ENCODE measurements around the gene FLII. TPM values are rescaled to one million over a fixed set of nuclear protein-coding genes. Genes with fewer than 3 reads are reported as not detected.

The FLII gene
- total and polyA plus RNA-seq, 5 donors from 2014 or later: 123 to 344 (median 131) TPM

DNA sequence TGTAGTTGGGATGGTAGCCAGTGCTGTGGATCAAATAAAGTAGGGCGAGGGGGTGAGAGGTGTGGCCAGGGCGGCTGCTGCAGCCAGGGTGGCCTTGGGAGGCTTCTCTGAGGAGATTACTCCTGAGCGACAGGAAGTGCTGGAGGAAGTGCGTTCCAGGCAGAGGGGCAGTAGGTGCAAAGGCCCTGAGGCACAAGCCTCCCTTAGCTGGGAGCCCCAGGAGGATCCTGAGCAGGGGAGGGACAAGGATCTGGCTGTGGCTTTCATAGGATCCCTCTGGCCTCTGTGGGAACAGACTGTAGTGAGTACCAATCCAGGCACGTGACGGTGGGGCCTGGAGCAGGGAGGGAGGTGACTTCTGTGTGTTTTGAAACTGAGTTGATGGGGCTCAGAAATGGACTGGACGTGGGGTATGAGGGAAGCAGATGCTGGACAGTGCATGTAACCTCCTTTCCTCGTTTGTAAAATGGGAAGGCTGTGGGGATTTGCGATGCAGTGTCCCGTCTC, 30.3 kb downstream of the FLII start:
- H3K9me3 ChIP-seq (ENCODE audit: control insufficient read depth in 2 of 2, low read length in 2 of 2): no peaks in the 10 kb centered on the region
- Mint-ChIP-seq H3K27me3 (no peaks in the 10 kb centered on the region), H3K9me3 (peaks cover 0 to 2% (median 0%) of the 10 kb centered on the region in 7 donors), H3K27ac (peak overlapping the region in 1 of 3 donors; percentile 33), H3K4me1 (peaks cover 0 to 42% (median 16%) of the 10 kb centered on the region in 4 donors), H3K36me3 (no peaks in the 10 kb centered on the region), H3K4me3 (peak overlapping the region in 2 of 4 donors; percentile 27 to 65)
- no peak for ATAC-seq (ENCODE audit: low read depth in 2 of 2)
- no peak overlapping the region for H3K27ac ChIP-seq (ENCODE audit: insufficient read depth, low read length, poor library complexity, severe bottlenecking)
- peaks cover 18% of the 10 kb centered on the region for H3K4me1 ChIP-seq (ENCODE audit: control insufficient read depth, insufficient read depth, low read length, poor library complexity, severe bottlenecking)
- no peak for DNase-seq
- peaks cover 7% of the 10 kb centered on the region for H3K36me3 ChIP-seq (ENCODE audit: control insufficient read depth, insufficient read depth, low read length)
- no peaks in the 10 kb centered on the region for H3K27me3 ChIP-seq (ENCODE audit: control insufficient read depth, insufficient read depth, low read length)
- H3K4me3 ChIP-seq (ENCODE audit: low read depth, low read length): no peak overlapping the region

GRCh38 chr17:18227635-18228034, 30.9 kb downstream of the FLII start:
- H3K9me3 ChIP-seq (ENCODE audit: control insufficient read depth in 2 of 2, low read length in 2 of 2): no peaks in the 10 kb centered on the region
- peak overlapping the region in 1 of 3 donors; percentile 53 for H3K27ac Mint-ChIP-seq
- H3K27me3 Mint-ChIP-seq: no peaks in the 10 kb centered on the region
- no peaks in the 10 kb centered on the region for H3K27me3 ChIP-seq (ENCODE audit: control insufficient read depth, insufficient read depth, low read length)
- H3K4me1 Mint-ChIP-seq: peaks cover 0 to 42% (median 16%) of the 10 kb centered on the region in 4 donors
- H3K4me1 ChIP-seq (ENCODE audit: control insufficient read depth, insufficient read depth, low read length, poor library complexity, severe bottlenecking): peaks cover 18% of the 10 kb centered on the region
- peaks cover 0 to 2% (median 0%) of the 10 kb centered on the region in 7 donors for H3K9me3 Mint-ChIP-seq
- no peak overlapping the region for H3K27ac ChIP-seq (ENCODE audit: insufficient read depth, low read length, poor library complexity, severe bottlenecking)
- H3K4me3 Mint-ChIP-seq: peak overlapping the region in 3 of 4 donors; percentile 44 to 65 (median 53)
- H3K4me3 ChIP-seq (ENCODE audit: low read depth, low read length): no peak overlapping the region
- DNase-seq (no peak), ATAC-seq (ENCODE audit: low read depth in 2 of 2) (no peak)
- H3K36me3 ChIP-seq (ENCODE audit: control insufficient read depth, insufficient read depth, low read length): peaks cover 7% of the 10 kb centered on the region
- H3K36me3 Mint-ChIP-seq: no peaks in the 10 kb centered on the region

DNA sequence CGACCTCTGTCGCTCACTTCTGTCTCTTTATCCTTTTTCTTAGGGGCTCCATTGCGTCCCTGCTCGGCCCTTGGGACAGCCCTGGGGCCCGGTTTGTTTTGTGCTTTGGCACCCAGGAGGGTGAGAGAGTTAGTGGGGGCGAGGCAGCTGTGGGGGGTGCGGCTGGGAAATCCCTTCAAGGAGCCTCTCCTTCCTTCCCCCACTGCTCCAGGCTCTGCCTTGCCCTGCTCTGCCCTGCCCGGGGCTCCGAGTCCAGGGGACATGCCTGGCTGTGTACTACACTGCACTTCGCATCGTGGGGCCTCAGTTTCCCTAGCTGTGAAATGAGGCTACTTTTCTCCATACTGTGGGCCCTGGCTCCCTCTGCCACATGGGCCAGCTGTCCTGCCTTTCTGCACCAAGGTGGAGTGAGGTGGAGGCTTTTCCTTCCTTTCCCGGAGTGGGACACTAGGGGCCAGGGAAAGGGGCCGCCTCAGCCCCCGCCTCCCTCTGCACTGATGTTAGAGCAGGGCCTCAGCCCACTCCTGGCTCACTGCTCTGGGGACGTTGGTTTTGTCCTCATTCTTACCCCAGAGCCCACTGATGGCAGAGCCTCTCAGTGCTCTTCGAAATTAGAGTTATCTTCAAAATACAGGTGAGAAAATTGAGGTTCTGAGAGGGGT, 32.1 kb downstream of the FLII start:
- Mint-ChIP-seq H3K4me3 (peak overlapping the region; percentile 84 to 98 (median 94)), H3K27ac (peak overlapping the region; percentile 74 to 98 (median 96)), H3K27me3 (no peaks in the 10 kb centered on the region), H3K36me3 (no peaks in the 10 kb centered on the region), H3K4me1 (peaks cover 0 to 42% (median 16%) of the 10 kb centered on the region in 4 donors), H3K9me3 (peaks cover 0 to 2% (median 0%) of the 10 kb centered on the region in 7 donors)
- no peak for DNase-seq
- no peaks in the 10 kb centered on the region for H3K27me3 ChIP-seq (ENCODE audit: control insufficient read depth, insufficient read depth, low read length)
- H3K9me3 ChIP-seq (ENCODE audit: control insufficient read depth in 2 of 2, low read length in 2 of 2): no peaks in the 10 kb centered on the region
- no peak overlapping the region for H3K27ac ChIP-seq (ENCODE audit: insufficient read depth, low read length, poor library complexity, severe bottlenecking)
- H3K36me3 ChIP-seq (ENCODE audit: control insufficient read depth, insufficient read depth, low read length): no peaks in the 10 kb centered on the region
- no peak for ATAC-seq (ENCODE audit: low read depth in 2 of 2)
- H3K4me1 ChIP-seq (ENCODE audit: control insufficient read depth, insufficient read depth, low read length, poor library complexity, severe bottlenecking): peaks cover 18% of the 10 kb centered on the region
- H3K4me3 ChIP-seq (ENCODE audit: low read depth, low read length): peak overlapping the region; percentile 82

- Mint-ChIP-seq H3K36me3 (no peaks in the 10 kb centered on the region), H3K27me3 (no peaks in the 10 kb centered on the region), H3K4me1 (peaks cover 0 to 42% (median 16%) of the 10 kb centered on the region in 4 donors), H3K27ac (peak overlapping the region in 2 of 3 donors; percentile 96 to 98), H3K9me3 (peaks cover 0 to 2% (median 0%) of the 10 kb centered on the region in 7 donors), H3K4me3 (peak overlapping the region; percentile 84 to 98 (median 94))
- peaks cover 18% of the 10 kb centered on the region for H3K4me1 ChIP-seq (ENCODE audit: control insufficient read depth, insufficient read depth, low read length, poor library complexity, severe bottlenecking)
- no peak overlapping the region for H3K27ac ChIP-seq (ENCODE audit: insufficient read depth, low read length, poor library complexity, severe bottlenecking)
- ATAC-seq (ENCODE audit: low read depth in 2 of 2) (no peak), DNase-seq (peak in 2 of 3 donors; percentile 9 to 18)
- no peaks in the 10 kb centered on the region for H3K27me3 ChIP-seq (ENCODE audit: control insufficient read depth, insufficient read depth, low read length)
- peak overlapping the region; percentile 82 for H3K4me3 ChIP-seq (ENCODE audit: low read depth, low read length)
- no peaks in the 10 kb centered on the region for H3K9me3 ChIP-seq (ENCODE audit: control insufficient read depth in 2 of 2, low read length in 2 of 2)
- no peaks in the 10 kb centered on the region for H3K36me3 ChIP-seq (ENCODE audit: control insufficient read depth, insufficient read depth, low read length)
Observed at GRCh38 chr17:18225642-18226283, 32.8 kb downstream of the FLII start.

DNA sequence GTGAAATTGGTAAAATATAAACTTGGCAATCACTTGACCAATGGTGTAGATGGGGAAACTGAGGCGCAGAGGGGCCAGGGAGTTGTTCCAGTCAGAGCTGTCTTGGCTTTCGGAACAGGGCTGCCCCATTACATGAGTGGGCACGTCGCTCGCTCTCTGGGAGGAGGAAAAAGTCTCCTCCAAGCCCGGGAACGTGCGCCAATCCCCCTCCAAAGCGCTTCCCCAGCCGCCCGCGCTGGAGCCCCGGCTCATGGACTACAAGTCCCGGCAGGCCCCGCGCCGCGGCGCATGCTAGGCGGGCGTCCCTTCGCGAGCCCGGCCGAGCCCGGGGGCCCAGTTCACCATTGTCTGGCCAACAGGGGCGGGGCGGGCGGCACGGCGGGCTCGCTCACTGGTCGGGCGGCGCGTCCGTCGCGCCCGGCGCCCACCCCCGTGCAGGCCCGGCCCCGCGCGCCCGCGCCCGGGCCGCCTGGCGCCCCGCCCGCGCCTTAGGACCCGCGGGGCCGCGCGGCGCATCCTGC, 33.4 kb downstream of the FLII start, which contains the start of gene LLGL1:
TSS of gene LLGL1 (plus strand) at position 515 of the 521 bp plus-strand sequence. CDS start 48 bp downstream, outside the sequence.
- H3K4me1 Mint-ChIP-seq: peaks cover 0 to 42% (median 16%) of the 10 kb centered on the region in 4 donors

GRCh38 chr17:18224387-18225120, 34.0 kb downstream of the FLII start:
- Histone ChIP-seq H3K36me3 (ENCODE audit: control insufficient read depth, insufficient read depth, low read length) (no peaks in the 10 kb centered on the region), H3K4me3 (ENCODE audit: low read depth, low read length) (no peak overlapping the region), H3K9me3 (ENCODE audit: control insufficient read depth in 2 of 2, low read length in 2 of 2) (no peaks in the 10 kb centered on the region), H3K4me1 (ENCODE audit: control insufficient read depth, insufficient read depth, low read length, poor library complexity, severe bottlenecking) (peaks cover 18% of the 10 kb centered on the region), H3K27me3 (ENCODE audit: control insufficient read depth, insufficient read depth, low read length) (no peaks in the 10 kb centered on the region), H3K27ac (ENCODE audit: insufficient read depth, low read length, poor library complexity, severe bottlenecking) (no peak overlapping the region)
- DNase-seq (no peak), ATAC-seq (ENCODE audit: low read depth in 2 of 2) (no peak)
- Mint-ChIP-seq H3K4me1 (peaks cover 0 to 39% (median 16%) of the 10 kb centered on the region in 4 donors), H3K36me3 (no peaks in the 10 kb centered on the region), H3K4me3 (peak overlapping the region in 3 of 4 donors; percentile 73 to 84 (median 82)), H3K27me3 (no peaks in the 10 kb centered on the region), H3K9me3 (peaks cover 0 to 2% (median 0%) of the 10 kb centered on the region in 7 donors), H3K27ac (no peak overlapping the region)

More for the DNA sequence above, 33.4 kb downstream of the FLII start, which contains the start of gene LLGL1:
- peak within 1 kb of the TSS; percentile 82 for H3K4me3 ChIP-seq (ENCODE audit: low read depth, low read length)
- peaks cover 18% of the 10 kb centered on the region for H3K4me1 ChIP-seq (ENCODE audit: control insufficient read depth, insufficient read depth, low read length, poor library complexity, severe bottlenecking)
- ATAC-seq (ENCODE audit: low read depth in 2 of 2) (peak; percentile 97 to 99), DNase-seq (peak; percentile 93 to 97 (median 95))
- Mint-ChIP-seq H3K4me3 (peak within 1 kb of the TSS; percentile 84 to 98 (median 94)), H3K36me3 (no peaks in the 10 kb centered on the region), H3K9me3 (peaks cover 0 to 2% (median 0%) of the 10 kb centered on the region in 7 donors), H3K27ac (peak within 1 kb of the TSS; percentile 14 to 98 (median 96)), H3K27me3 (no peaks in the 10 kb centered on the region)
- no peaks in the 10 kb centered on the region for H3K36me3 ChIP-seq (ENCODE audit: control insufficient read depth, insufficient read depth, low read length)
- no peak within 1 kb of the TSS for H3K27ac ChIP-seq (ENCODE audit: insufficient read depth, low read length, poor library complexity, severe bottlenecking)
- H3K9me3 ChIP-seq (ENCODE audit: control insufficient read depth in 2 of 2, low read length in 2 of 2): no peaks in the 10 kb centered on the region
- no peaks in the 10 kb centered on the region for H3K27me3 ChIP-seq (ENCODE audit: control insufficient read depth, insufficient read depth, low read length)

DNA sequence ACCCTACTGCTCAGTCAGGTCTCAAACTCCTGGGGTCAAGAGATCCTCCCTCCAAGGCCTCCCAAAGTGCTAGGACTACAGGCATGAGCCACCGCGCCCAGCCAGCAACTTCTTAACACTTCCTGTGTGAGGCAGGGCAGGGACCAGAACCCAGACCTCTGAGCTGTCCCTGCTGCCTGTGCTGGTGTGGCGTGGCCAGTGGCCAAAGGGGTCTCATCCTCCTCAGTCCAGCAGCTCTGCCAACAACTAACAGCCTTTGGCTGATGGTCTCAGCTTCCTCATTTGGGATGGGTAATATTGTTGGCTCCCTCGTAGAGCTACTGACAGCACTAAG, 34.5 kb downstream of the FLII start:
- peak overlapping the region in 1 of 4 donors; percentile 63 for H3K4me3 Mint-ChIP-seq
- H3K27ac Mint-ChIP-seq: no peak overlapping the region
- H3K27me3 Mint-ChIP-seq: no peaks in the 10 kb centered on the region
- Histone ChIP-seq H3K27me3 (ENCODE audit: control insufficient read depth, insufficient read depth, low read length) (no peaks in the 10 kb centered on the region), H3K9me3 (ENCODE audit: control insufficient read depth in 2 of 2, low read length in 2 of 2) (no peaks in the 10 kb centered on the region), H3K4me3 (ENCODE audit: low read depth, low read length) (no peak overlapping the region), H3K4me1 (ENCODE audit: control insufficient read depth, insufficient read depth, low read length, poor library complexity, severe bottlenecking) (peaks cover 18% of the 10 kb centered on the region), H3K36me3 (ENCODE audit: control insufficient read depth, insufficient read depth, low read length) (no peaks in the 10 kb centered on the region), H3K27ac (ENCODE audit: insufficient read depth, low read length, poor library complexity, severe bottlenecking) (no peak overlapping the region)
- no peaks in the 10 kb centered on the region for H3K36me3 Mint-ChIP-seq
- DNase-seq (no peak), ATAC-seq (ENCODE audit: low read depth in 2 of 2) (no peak)
- H3K9me3 Mint-ChIP-seq: peaks cover 0 to 2% (median 0%) of the 10 kb centered on the region in 7 donors
- peaks cover 0 to 34% (median 16%) of the 10 kb centered on the region in 4 donors for H3K4me1 Mint-ChIP-seq
